GM23338 (cell line): Measurements from ENCODE around the gene ZSCAN26. TPM values are rescaled to one million over a fixed set of nuclear protein-coding genes. Genes with fewer than 3 reads are reported as not detected.

Experiments
- ATAC-seq: fragments of 200-7000 bp; cut with Tn5 transposase; 3 replicates; pipeline ENCODE4 v1.9.1; 2020
- DNase-seq: peaks from one replicate; pipeline ENCODE4 v3.0.0-alpha.2; 2015; ENCODE audit warnings: low spot score
- H2AFZ ChIP-seq: fragments of 200-600 bp; sonication (generic); 2 replicates; pipeline ENCODE4 v1.8.0; 2016; ENCODE audit warnings: antibody characterized with exemption, mild to moderate bottlenecking, moderate library complexity
- H3F3A ChIP-seq: fragments of 200-600 bp; sonication (generic); replicated peaks from 2 replicates; pipeline ENCODE4 v1.8.0; 2017; ENCODE audit warnings: antibody characterized with exemption, mixed run types, low read depth
- H3K27ac ChIP-seq: fragments of 200-600 bp; sonication (generic); 2 replicates; pipeline ENCODE4 v1.6.1; 2016; ENCODE audit warnings: low read depth
- H3K27me3 ChIP-seq: fragments of 200-600 bp; sonication (generic); 2 replicates; pipeline ENCODE4 v1.8.0; 2016; ENCODE audit warnings: mild to moderate bottlenecking, mixed run types, moderate library complexity; ENCODE audit not compliant: insufficient read depth
- H3K36me3 ChIP-seq: fragments of 200-600 bp; sonication (generic); 2 replicates; pipeline ENCODE4 v1.8.0; 2016; ENCODE audit warnings: mild to moderate bottlenecking; ENCODE audit not compliant: insufficient read depth
- H3K4me1 ChIP-seq: fragments of 200-600 bp; sonication (generic); 2 replicates; pipeline ENCODE4 v1.8.0; 2016; ENCODE audit warnings: mild to moderate bottlenecking, moderate library complexity; ENCODE audit not compliant: insufficient read depth
- H3K4me2 ChIP-seq: fragments of 200-600 bp; sonication (generic); 2 replicates; pipeline ENCODE4 v1.7.1; 2017; ENCODE audit warnings: mixed run types
- H3K4me3 ChIP-seq: fragments of 200-600 bp; sonication (generic); 2 replicates; pipeline ENCODE4 v1.6.1; 2016; ENCODE audit warnings: mixed run types
- H3K79me2 ChIP-seq: fragments of 200-600 bp; sonication (generic); replicated peaks from 2 replicates; pipeline ENCODE4 v1.8.0; 2017; ENCODE audit warnings: mild to moderate bottlenecking; ENCODE audit not compliant: insufficient read depth
- H3K9me2 ChIP-seq: fragments of 200-600 bp; sonication (generic); 2 replicates; pipeline ENCODE4 v1.8.0; 2017; ENCODE audit not compliant: insufficient read depth
- H4K20me1 ChIP-seq: fragments of 200-600 bp; sonication (generic); replicated peaks from 2 replicates; pipeline ENCODE4 v1.8.0; 2017; ENCODE audit warnings: mild to moderate bottlenecking; ENCODE audit not compliant: insufficient read depth
- H3K27ac Mint-ChIP-seq: 2 replicates; pipeline ENCODE4 v1.8.0; 2020; ENCODE audit warnings: inconsistent platforms, mild to moderate bottlenecking, moderate library complexity, mixed read lengths
- H3K27me3 Mint-ChIP-seq: 3 replicates; pipeline ENCODE4 v1.8.0; 2022; ENCODE audit warnings: low read depth, mild to moderate bottlenecking, moderate library complexity, mixed read lengths, inconsistent platforms; ENCODE audit not compliant: insufficient read depth, poor library complexity
- H3K36me3 Mint-ChIP-seq: 3 replicates; pipeline ENCODE4 v1.8.0; 2021; ENCODE audit warnings: low read depth, mild to moderate bottlenecking, inconsistent platforms, moderate library complexity, mixed read lengths
- H3K4me1 Mint-ChIP-seq: 3 replicates; pipeline ENCODE4 v1.8.0; 2020; ENCODE audit warnings: mild to moderate bottlenecking, inconsistent platforms, mixed read lengths
- H3K4me3 Mint-ChIP-seq: 3 replicates; pipeline ENCODE4 v1.8.0; 2021; ENCODE audit warnings: moderate library complexity, mild to moderate bottlenecking, inconsistent platforms, mixed read lengths
- H3K9me3 Mint-ChIP-seq: 3 replicates; pipeline ENCODE4 v1.8.0; 2020; ENCODE audit warnings: moderate library complexity, mild to moderate bottlenecking, inconsistent platforms, mixed read lengths
- CTCF ChIP-seq, 2 experiments: fragments of 200-600 bp in 1 of 2; sonication (generic) in 1 of 2; conservative IDR thresholded peaks; 2 replicates each; pipeline versions ENCODE4 v1.5.1 to v1.6.1; 2016 to 2017; ENCODE audit warnings: antibody characterized with exemption in 2 of 2, low read depth in 2 of 2, mild to moderate bottlenecking in 2 of 2, moderate library complexity in 1 of 2
- ETS1 ChIP-seq: IDR thresholded peaks from 2 replicates; pipeline ENCODE4 v1.6.1; 2016; ENCODE audit warnings: antibody characterized with exemption
- EZH2phosphoT487 ChIP-seq: fragments of 200-600 bp; sonication (generic); IDR thresholded peaks from one replicate; pipeline ENCODE4 v1.8.1; 2018; ENCODE audit warnings: antibody characterized with exemption; ENCODE audit not compliant: unreplicated experiment
- NANOG ChIP-seq: IDR thresholded peaks from 2 replicates; pipeline ENCODE4 v1.6.1; 2016; ENCODE audit warnings: antibody characterized with exemption, borderline replicate concordance
- REST ChIP-seq: IDR thresholded peaks from one replicate; pipeline ENCODE4 v1.6.1; 2018; ENCODE audit warnings: antibody characterized with exemption; ENCODE audit not compliant: unreplicated experiment
- ZNF114 ChIP-seq: fragments of 250-450 bp; sonication (Bioruptor Pico); IDR thresholded peaks from 2 replicates; pipeline ENCODE4 v1.5.0; 2020; ENCODE audit warnings: mild to moderate bottlenecking, moderate library complexity
- ZNF331 ChIP-seq: fragments of 250-450 bp; sonication (Bioruptor Pico); IDR thresholded peaks from 2 replicates; pipeline ENCODE4 v1.5.0; 2020; ENCODE audit warnings: low read depth, mild to moderate bottlenecking, moderate library complexity
- polyA plus RNA-seq: library from polyadenylated mRNA; unstranded; fragments of >200 nt; fragmentation: Nextera tagmentation; extraction: Ambion mirVana; gene quantifications from 2 replicates; pipeline ENCODE4 v1.2.1, GENCODE V29; 2016
- total RNA-seq: library from RNA; depleted of rRNA; stranded (reverse); fragments of >200 nt; shearing (Covaris generic); gene quantifications from 2 replicates; pipeline ENCODE4 v1.2.3, GENCODE V29; 2014

Gene ZSCAN26
- total and polyA plus RNA-seq, 2 experiments from 2014 or later, result 6.5 to 10.2 TPM

- no peak overlapping the region for H3K27ac ChIP-seq
- H3K36me3 Mint-ChIP-seq, result peaks cover 24% of the 10 kb centered on the region
Measured at GRCh38 chr6:28277746-28278145, 10.8 kb downstream of the ZSCAN26 start.

GRCh38 chr6:28280595-28281287 lies 13.8 kb downstream of the ZSCAN26 start:
- H3K4me1 ChIP-seq, result peaks cover 14% of the 10 kb centered on the region
- Mint-ChIP-seq H3K27me3 (no peaks in the 10 kb centered on the region), H3K36me3 (peaks cover 19% of the 10 kb centered on the region), H3K9me3 (no peaks in the 10 kb centered on the region), H3K4me3 (peak overlapping the region; percentile 98), H3K4me1 (peaks cover 13% of the 10 kb centered on the region), H3K27ac (no peak overlapping the region)
- H3K4me3 ChIP-seq, result peak overlapping the region; percentile 97
- no peaks in the 10 kb centered on the region for H3K27me3 ChIP-seq
- ATAC-seq, result no peak
- DNase-seq, result no peak
- H3F3A ChIP-seq, result no peaks in the 10 kb centered on the region
- no peaks in the 10 kb centered on the region; the same call in 1 of the 2 replicates for H4K20me1 ChIP-seq
- H3K9me2 ChIP-seq, result no peaks in the 10 kb centered on the region
- H2AFZ ChIP-seq, result peak overlapping the region; percentile 64
- H3K36me3 ChIP-seq, result 0 out of 2 replicates have a peak, but pooled peaks cover 19% of the 10 kb centered on the region
- no peak overlapping the region for H3K27ac ChIP-seq
- peak overlapping the region; percentile 91 for H3K4me2 ChIP-seq
- peaks cover 21% of the 10 kb centered on the region for H3K79me2 ChIP-seq
- TF ChIP-seq ETS1 (no peak), ZNF331 (no peak), ZNF114 (no peak), REST (no peak), CTCF (conservative IDR thresholded peaks at IDR 0.05; ENCODE audit: low read depth in 2 of 2) (no peak)

More at GRCh38 chr6:28277746-28278145, 10.8 kb downstream of the ZSCAN26 start:
- Mint-ChIP-seq H3K4me3 (no peak overlapping the region), H3K9me3 (no peaks in the 10 kb centered on the region), H3K4me1 (peaks cover 9% of the 10 kb centered on the region), H3K27me3 (no peaks in the 10 kb centered on the region), H3K27ac (no peak overlapping the region)
- H3K36me3 ChIP-seq, result no peaks in the 10 kb centered on the region; the same call in 1 of the 2 replicates
- H3K79me2 ChIP-seq, result peaks cover 13% of the 10 kb centered on the region
- H4K20me1 ChIP-seq, result no peaks in the 10 kb centered on the region
- H3K4me2 ChIP-seq, result no peak overlapping the region
- H3K27me3 ChIP-seq, result no peaks in the 10 kb centered on the region
- no peak overlapping the region for H3K4me3 ChIP-seq
- TF ChIP-seq EZH2phosphoT487 (no peak), NANOG (no peak), ETS1 (no peak)
- H2AFZ ChIP-seq, result no peak overlapping the region
- no peaks in the 10 kb centered on the region for H3K9me2 ChIP-seq
- H3F3A ChIP-seq, result no peaks in the 10 kb centered on the region
- peaks cover 9% of the 10 kb centered on the region for H3K4me1 ChIP-seq
- DNase-seq (no peak), ATAC-seq (no peak)
